SKM-1 (cell line): ENCODE data around the gene ZSWIM4.

Source experiments
- DNase-seq: peaks from one replicate; lab custom pipeline; 2025; ENCODE audit not compliant: unreplicated experiment; lab: John Stamatoyannopoulos, UW

Gene ZSWIM4

GRCh38 chr19:13834244-13835069, 39.2 kb downstream of the ZSWIM4 start:
- no peak for DNase-seq

DNA sequence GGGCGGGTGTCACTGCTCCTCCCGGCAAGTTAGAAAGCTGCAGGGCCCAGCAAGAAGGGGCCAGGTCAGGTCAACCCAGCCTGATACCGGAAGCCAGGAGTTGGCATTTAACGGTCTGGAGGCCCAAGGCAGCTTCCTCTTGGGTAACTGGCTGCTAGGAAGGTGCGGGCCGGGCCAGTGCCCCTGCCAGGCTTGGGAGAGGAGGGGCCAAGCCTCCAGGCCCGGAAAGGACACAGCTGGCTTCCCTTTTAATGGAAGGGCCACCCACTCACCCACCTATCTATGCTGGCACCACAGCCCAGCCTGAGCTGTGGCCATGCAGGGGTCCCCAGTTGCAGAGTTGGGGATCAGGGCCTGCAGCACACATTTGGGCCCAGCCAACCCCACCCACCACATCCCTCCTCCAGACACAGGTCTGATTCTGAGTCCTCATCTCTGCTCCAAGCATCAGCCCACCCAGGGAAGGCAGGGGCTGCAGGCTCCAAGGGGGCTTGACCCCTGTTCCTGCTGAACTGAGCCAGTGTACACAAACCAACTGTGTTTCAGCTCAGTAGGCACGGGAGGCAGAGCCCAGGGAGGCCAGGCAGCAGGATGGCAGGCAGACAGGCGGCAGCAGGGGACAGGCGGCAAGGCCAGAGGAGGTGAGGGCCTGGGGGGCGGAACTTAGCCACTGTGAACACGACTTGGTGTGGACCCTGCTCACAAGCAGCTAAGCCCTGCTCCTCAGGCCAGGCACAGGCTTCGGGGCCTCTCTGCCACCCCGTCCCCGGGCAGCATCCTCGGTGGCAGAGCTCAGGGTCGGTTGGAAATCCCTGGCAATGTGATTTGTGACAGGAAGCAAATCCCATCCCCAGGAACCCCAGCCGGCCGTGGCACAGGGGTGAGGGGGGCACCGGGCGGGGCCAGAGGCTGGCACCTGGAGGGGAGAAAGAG, 40.8 kb downstream of the ZSWIM4 start:
- DNase-seq: peak; percentile 92

- DNase-seq: no peak
Observed at GRCh38 chr19:13838435-13839129, 43.3 kb downstream of the ZSWIM4 start.

DNA sequence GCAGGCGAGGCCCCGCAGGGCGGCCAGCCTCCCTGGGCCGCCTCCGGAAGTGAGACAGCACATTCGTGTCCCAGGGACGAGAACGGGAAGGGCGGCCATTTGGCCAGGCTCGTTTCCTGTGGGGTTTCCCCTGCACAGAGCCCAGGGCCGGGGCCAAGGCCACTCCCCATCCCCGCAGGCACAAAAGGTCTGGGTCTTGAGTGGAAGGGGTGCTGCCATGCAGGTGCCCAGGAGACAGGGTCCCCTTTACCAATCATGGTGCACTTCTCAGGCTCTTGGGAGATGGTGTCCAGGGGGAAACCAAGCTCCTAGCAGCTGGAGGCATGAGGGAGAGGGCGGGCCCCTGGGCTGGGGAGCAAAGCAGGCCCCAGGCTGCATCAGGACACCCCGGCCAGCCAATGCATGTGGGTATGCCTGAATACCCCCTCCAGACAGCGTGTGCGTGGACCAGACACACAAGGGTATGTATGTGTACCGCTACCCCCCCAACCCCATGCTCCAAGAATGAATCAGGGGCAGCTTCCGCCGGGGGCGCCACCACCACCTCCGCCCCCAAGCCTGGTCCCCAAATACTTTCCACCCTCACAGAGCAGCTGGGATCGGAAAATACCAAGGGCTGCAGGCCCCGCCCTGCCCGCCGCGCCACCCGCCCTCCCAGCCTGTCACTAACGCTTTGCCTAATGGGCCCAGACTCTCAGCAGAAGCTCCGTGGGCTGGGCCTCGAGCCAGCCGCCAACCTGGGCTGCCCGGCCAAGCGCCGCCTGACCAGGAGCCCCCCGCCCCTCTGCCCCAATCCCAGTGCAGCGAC, 44.1 kb downstream of the ZSWIM4 start:
- DNase-seq: peak; percentile 81

GRCh38 chr19:13839938-13840304, 44.7 kb downstream of the ZSWIM4 start:
- DNase-seq: no peak

DNA sequence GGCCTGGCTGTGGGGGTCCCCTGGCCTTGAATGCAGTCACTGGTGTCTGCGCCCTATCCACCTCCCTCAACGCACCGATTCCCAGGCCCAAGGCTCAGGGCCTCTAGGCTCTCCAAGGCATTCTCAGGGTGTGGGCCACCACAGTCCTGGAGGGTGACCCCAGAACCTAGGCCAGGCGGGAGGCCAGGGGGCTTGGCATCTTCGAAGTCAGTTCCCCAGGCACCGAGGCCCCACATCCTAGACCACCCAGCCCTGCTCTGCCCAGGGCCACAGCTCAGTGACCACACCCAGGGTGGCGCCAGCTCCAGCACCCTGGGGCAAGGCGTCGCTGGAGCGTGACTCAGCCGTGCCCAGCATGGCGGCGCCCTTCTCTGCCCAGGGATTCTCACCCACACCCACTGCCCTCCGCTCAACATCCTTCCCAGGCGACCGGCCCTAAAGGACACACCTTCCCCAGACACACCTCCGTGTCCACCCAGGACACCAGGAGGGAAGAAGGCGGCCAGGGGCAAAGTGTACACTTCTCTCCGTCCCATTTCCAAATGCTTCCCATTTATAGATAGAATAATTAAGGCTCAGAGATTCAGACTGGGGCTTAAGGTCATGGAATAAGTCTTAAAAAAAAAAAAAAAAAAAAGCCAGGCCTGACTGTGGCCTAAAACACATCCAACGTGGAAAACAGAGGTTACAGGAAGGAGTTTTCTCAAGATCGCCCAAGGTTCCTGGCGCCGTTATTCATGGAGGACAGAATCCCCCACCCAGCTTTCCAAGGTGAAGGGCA, 45.3 kb downstream of the ZSWIM4 start:
- no peak for DNase-seq

DNA sequence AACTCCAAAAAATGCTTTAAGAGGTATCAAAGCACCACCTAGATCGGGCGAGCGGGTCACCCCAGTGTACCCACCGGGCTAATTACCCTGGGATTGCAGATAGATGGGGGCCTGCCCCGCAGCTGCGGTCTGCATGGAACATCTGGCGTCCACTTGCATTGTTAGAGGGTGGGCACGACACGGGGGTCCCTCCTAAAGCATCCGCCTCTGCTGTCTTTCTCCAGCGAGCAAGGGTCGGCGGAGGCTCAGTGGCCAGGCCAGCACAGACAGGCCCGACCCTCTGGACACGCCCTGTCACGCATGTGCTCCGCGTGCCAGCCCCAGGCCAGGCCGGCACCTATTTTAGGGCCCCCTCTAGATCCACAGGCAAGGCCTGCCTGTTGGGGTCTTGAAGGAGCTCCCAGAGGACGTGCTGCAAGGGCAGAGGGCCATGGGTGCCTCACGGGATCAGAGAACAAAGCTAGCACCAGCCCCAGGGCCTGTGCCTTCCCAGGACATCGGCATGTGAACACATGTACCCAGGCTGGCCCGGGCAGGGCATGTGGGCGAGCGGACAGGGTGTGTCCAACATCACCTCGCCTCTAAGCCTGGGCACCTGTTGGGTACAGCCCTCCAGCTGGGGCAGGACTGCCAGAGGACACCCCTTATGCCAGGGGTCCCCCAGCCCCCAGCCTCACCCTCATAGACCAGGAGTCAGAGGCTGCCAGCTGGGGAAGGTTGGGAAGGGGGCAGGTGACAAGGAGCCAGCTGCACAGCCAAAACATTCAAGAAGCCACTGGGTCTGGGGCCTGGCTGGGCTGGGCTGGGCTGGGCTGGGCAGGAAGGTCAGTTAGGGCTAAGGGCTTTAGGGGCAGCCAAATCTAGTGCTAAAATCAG, 46.1 kb downstream of the ZSWIM4 start:
- DNase-seq: no peak

- DNase-seq: no peak
Observed at GRCh38 chr19:13841962-13842290, 46.7 kb downstream of the ZSWIM4 start.

DNA sequence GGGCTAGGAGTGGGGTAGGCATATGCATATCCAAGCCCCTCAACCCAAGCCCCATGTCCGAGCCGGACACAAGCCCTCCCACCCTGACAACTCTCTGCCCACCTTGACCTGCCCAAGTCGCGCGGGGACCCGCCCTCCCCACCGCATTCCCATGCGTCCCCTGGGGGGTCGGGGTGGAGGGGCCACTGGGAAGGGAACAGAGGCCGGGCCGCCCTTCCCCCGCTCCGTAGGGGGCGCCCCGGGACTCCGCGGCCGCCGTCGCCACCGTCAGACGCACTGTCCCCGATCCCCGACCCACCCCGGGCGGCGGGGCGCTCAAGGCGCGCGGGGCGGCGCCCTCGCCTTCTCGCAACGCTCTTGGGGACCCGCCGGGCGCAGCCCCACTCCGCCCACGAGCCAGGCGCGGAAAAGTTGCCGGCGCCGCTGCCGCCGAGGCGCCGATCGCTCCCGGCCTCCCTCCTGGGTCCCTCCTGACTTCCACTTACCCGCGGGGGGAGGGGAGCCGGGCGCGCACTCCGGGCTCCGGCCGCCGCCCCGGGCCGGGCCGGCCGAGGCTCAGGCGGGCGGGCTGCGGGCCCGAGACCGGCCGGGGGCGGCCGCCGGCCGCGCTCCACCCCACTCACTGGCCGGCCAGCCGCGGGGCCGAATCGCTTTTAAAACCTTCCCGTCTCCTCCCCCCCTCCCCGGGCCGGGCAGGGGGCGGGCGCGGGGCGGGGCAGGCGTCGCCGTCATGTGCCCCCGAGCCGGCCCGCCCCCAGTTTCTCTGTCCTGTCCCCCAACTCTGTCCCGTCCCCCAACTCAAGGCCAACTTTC, 47.3 kb downstream of the ZSWIM4 start:
- peak; percentile 58 for DNase-seq

GRCh38 chr19:13843104-13843921, 48.1 kb downstream of the ZSWIM4 start:
- DNase-seq: no peak

DNA sequence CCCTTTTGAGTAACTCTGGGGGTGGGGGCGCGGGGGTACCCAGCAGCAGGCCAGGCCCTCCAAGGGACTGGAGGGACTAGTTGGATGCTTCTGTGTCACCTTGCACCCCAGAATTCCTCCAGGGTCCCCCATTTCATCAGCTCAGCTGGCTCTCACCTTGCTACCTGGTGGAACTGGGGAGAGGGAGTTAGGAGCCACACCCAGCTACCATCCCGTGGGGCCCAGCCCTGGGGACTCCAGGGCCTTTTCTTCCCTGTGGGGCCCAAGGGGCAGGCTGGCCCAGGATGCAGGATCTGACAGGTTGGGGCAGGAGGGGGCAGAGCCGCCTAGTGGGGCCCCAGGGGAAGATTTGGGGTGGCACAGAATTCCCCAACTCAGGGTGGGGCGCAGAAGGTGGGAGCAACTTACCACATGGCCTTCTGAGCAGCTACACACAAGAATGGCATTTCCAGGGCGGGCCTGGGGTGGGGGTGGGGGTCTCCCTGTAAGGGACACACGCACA, 48.9 kb downstream of the ZSWIM4 start:
- no peak for DNase-seq

- peak; percentile 60 for DNase-seq
Observed at GRCh38 chr19:13846557-13847406, 51.5 kb downstream of the ZSWIM4 start.

GRCh38 chr19:13847407-13848339, 52.4 kb downstream of the ZSWIM4 start:
- peak; percentile 45 for DNase-seq

GRCh38 chr19:13848340-13848677, 53.1 kb downstream of the ZSWIM4 start:
- no peak for DNase-seq
